Inflammatory macrophage (primary cell): ENCODE data around the gene TLR2.
"Not testable (repeated sequence)": the region's sequence is repeated elsewhere in the genome, so short reads cannot be mapped to it uniquely, and the experiment has no call there.

Experiments used
- DNase-seq, 2 donors: peaks; one replicate each; pipeline ENCODE4 v3.0.0-alpha.2; 2020 to 2022

TLR2 gene

GRCh38 chr4:153661908-153662307, 22.2 kb upstream of the TLR2 start:
- no peak for DNase-seq

DNA sequence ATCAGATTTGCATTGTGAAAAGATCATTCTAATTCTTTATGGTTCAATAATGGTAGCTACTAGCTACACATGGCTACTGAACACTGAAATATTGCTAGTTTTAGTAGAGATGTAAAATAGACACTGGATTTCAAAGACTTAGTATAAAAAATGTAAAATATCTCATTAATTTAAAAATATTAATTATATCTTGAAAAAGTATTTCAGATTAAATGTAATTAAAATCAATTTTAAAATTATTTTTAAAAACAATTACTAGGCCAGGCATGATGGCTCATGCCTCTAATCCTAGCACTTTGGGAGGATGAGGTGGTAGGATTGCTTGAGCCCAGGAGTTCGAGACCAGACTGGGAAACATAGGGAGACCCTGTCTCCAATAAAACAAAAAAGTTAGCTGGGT, 20.4 kb upstream of the TLR2 start:
- DNase-seq = no peak

- not testable (repeated sequence) for DNase-seq
Measured at GRCh38 chr4:153666505-153666904, 17.6 kb upstream of the TLR2 start.

DNA sequence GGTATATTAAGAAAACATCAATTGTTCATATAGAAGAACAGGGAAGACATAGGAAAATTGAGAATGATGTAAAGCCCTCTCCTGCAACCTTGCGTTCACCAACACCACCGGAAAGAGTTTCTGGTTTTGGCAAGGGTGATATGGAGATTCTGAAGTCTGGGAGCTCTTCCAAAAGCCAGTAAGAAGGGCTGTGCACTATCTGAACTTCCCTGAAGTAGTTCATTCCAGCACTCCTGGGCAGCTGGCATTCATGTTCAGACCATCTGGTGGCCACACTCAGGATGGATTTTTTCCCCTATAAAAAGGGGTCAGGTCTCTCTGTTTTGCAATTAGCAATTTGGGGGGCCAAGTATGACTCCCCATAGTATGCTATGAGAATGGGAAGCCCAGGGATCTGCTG, 15.4 kb upstream of the TLR2 start:
- no peak for DNase-seq

DNA sequence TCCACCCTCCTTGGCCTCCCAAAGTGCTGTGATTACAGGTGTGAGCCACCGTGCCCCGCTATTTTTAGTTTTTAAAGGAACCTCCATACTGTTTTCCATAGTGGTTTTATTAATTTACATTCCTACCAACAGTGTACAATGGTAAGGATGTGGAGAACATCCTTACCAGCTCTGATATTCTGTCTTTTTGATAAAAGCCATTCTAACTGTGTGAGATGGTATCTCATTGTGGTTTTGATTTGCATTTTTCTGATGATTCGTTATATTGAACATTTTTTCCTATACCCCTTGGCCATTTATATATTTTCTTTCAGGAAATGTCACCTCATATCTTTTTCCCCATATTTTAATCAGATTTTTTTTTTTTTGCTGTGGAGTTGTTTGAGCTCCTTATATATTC, 14.2 kb upstream of the TLR2 start:
- no peak for DNase-seq

- DNase-seq = no peak
Measured at GRCh38 chr4:153676486-153676885, 7.6 kb upstream of the TLR2 start.

DNA sequence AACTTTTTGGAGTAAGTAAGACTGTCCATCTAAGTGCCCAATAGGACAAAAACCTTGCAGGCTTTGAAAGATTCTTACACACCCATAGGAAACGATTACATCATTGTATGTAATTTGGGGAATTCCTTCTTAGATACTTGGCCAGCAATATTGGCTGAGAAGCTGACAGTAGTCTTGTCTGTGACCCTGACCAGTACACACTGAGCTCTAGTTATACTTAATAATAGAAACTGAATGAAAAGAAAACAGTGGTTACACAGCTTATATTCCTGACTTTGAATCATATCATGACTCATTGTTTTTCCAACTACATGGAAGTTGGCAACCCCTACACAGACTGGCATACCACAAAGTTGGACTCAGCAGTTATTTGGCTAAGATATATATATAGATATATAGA, 7.1 kb upstream of the TLR2 start:
- DNase-seq = peak; percentile 57 to 62

- peak; percentile 19 to 36 for DNase-seq
Measured at GRCh38 chr4:153679486-153679885, 4.6 kb upstream of the TLR2 start.

GRCh38 chr4:153683763-153684181, 308 bp upstream of the TLR2 start:
- DNase-seq = no peak

GRCh38 chr4:153684971-153685371, 891 bp downstream of the TLR2 start:
- no peak for DNase-seq

DNA sequence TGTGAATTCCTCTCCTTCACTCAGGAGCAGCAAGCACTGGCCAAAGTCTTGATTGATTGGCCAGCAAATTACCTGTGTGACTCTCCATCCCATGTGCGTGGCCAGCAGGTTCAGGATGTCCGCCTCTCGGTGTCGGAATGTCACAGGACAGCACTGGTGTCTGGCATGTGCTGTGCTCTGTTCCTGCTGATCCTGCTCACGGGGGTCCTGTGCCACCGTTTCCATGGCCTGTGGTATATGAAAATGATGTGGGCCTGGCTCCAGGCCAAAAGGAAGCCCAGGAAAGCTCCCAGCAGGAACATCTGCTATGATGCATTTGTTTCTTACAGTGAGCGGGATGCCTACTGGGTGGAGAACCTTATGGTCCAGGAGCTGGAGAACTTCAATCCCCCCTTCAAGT, 20.4 kb downstream of the TLR2 start:
- no peak for DNase-seq

DNA sequence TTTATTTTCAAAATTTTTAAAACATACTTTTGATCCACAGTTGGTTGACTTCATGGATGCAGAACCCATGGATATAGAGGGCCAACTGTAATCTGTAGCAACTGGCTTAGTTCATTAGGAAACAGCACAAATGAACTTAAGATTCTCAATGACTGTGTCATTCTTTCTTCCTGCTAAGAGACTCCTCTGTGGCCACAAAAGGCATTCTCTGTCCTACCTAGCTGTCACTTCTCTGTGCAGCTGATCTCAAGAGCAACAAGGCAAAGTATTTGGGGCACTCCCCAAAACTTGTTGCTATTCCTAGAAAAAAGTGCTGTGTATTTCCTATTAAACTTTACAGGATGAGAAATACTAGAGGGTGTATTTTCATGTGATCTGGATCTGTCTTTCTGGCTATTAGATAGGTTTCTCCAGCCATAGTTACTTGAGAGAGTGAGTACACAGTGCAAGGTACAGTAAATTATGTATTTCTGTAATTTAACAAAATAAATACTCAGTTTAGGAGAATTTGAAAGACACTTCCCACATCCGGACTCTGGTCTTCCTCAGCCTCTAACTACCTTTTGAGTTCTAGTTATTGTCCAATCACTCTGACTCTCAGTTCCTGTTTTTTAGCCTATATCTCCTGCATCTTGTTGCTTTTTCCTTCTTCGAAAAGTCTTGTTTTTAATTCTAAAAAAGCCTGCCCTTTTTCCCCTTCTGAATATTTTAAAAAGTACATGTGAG, 21.8 kb downstream of the TLR2 start:
- DNase-seq = peak; percentile 37 to 67

GRCh38 chr4:153706519-153706918, 22.4 kb downstream of the TLR2 start:
- peak in 1 of 2 donors; percentile 12 for DNase-seq

DNA sequence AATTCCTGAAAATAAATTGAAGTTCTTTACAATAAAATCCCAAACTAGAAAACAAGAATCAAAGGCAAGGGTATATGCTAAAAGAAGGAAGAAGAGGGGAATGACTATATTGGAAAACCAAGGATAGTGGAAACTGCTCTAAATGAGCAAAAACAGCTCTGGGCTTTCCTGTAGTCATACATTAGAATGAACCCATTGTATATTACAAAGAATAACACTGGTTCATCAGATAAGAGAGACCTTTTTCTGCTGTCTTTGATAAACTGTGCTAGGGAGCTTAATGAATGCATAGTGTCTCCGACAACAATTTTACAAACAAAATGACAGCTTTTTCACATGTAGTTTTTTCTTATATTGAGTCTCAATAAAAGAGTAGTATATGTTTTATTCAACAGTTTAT, 26.6 kb downstream of the TLR2 start:
- DNase-seq = no peak

- no peak for DNase-seq
Measured at GRCh38 chr4:153713866-153714646, 30.0 kb downstream of the TLR2 start.

DNA sequence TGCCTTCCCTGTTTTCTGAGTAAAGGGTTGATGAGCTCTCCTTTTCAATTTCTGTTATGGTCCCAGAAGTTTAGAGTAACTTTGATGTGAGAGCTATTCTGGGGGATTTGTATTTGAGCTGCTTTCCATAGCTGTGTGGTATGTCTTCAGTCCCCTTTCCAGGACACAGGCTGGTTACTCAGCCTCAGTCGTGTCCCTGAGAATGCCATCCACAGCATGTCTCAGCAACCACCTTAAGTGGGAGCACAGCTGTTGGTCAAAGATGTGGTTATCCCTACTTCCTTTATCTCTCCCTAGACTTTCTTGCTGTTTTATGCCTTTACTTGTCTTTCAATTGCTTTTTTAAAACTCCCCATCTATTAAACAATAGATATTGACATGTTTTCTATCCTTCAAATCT, 38.0 kb downstream of the TLR2 start:
- no peak for DNase-seq

GRCh38 chr4:153724606-153725005, 40.5 kb downstream of the TLR2 start:
- no peak for DNase-seq

DNA sequence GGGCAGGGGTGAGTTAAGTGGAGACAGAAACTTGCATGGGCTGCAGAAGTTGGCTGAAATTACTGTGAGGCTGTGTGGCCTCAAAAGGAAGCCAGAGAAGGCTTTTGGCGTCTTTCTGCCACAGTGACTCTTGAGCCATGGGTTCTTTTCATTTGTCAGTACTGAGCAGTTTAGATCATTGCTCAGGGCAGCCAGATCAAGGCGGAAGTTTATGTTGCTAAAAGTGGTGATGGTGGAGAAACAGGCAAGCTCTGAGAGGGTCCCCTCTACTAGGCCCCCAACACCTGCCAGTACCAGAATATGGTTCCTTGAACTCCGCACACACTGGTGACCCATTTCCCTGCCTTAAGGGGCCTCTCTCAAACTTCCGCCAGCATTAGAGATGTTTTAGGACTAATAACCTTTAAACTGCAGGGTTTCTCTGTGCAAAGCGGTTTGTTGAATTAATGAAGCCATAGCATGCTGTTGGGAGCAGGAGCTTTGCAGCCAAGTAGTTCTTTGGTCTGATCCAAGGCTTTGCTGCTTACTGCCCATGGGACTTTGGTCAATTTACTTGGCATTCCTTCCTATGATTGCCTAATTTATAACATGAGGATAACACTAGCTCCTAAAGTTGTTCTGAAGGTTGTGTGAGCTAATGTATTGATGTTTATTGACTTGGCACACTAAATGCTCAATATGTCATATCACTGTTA, 41.2 kb downstream of the TLR2 start:
- DNase-seq = no peak

- no peak for DNase-seq
Measured at GRCh38 chr4:153725831-153726154, 41.7 kb downstream of the TLR2 start.

DNA sequence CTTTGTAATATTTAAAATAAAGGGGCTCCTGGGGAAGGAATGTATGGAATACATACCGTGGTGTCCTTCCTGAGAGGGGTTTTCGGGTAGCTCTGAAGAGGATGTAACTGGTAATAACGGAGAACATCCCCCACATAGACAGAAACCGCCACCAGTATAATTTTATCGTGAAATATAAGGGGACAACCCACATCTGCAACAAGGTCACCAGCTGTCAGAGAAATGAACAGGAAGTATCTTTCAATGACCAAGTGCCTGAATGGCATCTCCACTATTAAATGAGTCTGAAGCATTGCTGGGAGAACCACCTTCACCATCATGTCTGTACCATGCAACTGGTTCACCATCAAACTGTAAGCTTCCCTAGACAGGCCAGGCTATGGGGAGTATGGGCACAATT, 44.1 kb downstream of the TLR2 start:
- DNase-seq = no peak

- peak in 1 of 2 donors; percentile 17 for DNase-seq
Measured at GRCh38 chr4:153728660-153729059, 44.6 kb downstream of the TLR2 start.

GRCh38 chr4:153729895-153730294, 45.8 kb downstream of the TLR2 start:
- no peak for DNase-seq

GRCh38 chr4:153731239-153731638, 47.2 kb downstream of the TLR2 start:
- no peak for DNase-seq
